Stimulated activated CD8-positive, alpha-beta memory T cell treated with anti-CD3 and anti-CD28 coated beads, Interleukin-4, amount 100 ng/mL, for 4 hours (primary cell): Measurements from ENCODE around the gene FXYD2.

Experiments
- DNase-seq, 2 donors: peaks; one replicate each; pipeline ENCODE4 v3.0.0-alpha.2; 2020; ENCODE audit warnings: low read depth in 2 of 2, low spot score in 1 of 2

The FXYD2 gene

GRCh38 chr11:117770061-117770460 is 54.5 kb downstream of the FXYD2 start:
- DNase-seq, result no peak
